Measurements from ENCODE around the gene DCAKD.

- TF ChIP-seq CTCF (IDR thresholded peaks at IDR 0.05 in 2 of 3, conservative IDR thresholded peaks at IDR 0.05 in 1 of 3; ENCODE audit: borderline replicate concordance in 1 of 3, insufficient read depth in 1 of 3, low read depth in 2 of 3, low read length in 2 of 3), result no peak
- no peak for TF ChIP-seq ATF3 (IDR thresholded peaks at IDR 0.05)
Observed at GRCh38 chr17:45060382-45060796, 9.0 kb upstream of the DCAKD start.
